IMR-90 (cell line): ENCODE data around the gene PPARGC1A. TPM values are rescaled to one million over a fixed set of nuclear protein-coding genes. Genes with fewer than 3 reads are reported as not detected.

Source experiments
- ATAC-seq: fragments of 200-7000 bp; cut with Tn5 transposase; 2 replicates; pipeline ENCODE4 v1.9.1; 2020; ENCODE audit warnings: low read depth, mild to moderate bottlenecking, moderate library complexity
- BruUV-seq: library from RNA; stranded (reverse); fragments of 400-500 nt; replicated peaks from 2 replicates; lab custom pipeline; 2021; lab: Mats Ljungman, UMichigan
- CTCF ChIA-PET: fragments of 300-600 bp; formaldehyde crosslinking; extraction: SDS; loops from one replicate; lab custom pipeline; 2021; ENCODE audit warnings: antibody characterized with exemption; lab: Yijun Ruan, JAX
- POLR2A ChIA-PET: fragments of 300-600 bp; sonication (Branson Sonifier 250); formaldehyde crosslinking; loops from one replicate; lab custom pipeline; 2022; ENCODE audit warnings: antibody characterized with exemption; ENCODE audit not compliant: unreplicated experiment; lab: Charles Lee
- DNase-seq: peaks from one replicate; pipeline ENCODE4 v3.0.0; 2013
- H2AFZ ChIP-seq: replicated peaks from 2 replicates; pipeline ENCODE3; 2013; ENCODE audit warnings: low read length, mild to moderate bottlenecking; ENCODE audit not compliant: poor library complexity
- H2AK5ac ChIP-seq: 2 replicates; pipeline ENCODE4 v1.6.1; 2013; ENCODE audit warnings: low read depth, low read length, inconsistent platforms
- H2AK9ac ChIP-seq: replicated peaks from 2 replicates; pipeline ENCODE3; 2013; ENCODE audit warnings: mild to moderate bottlenecking, low read depth, low read length, moderate library complexity; ENCODE audit not compliant: poor library complexity
- H2BK120ac ChIP-seq: 2 replicates; pipeline ENCODE4 v1.6.1; 2013; ENCODE audit warnings: low read depth, low read length, inconsistent platforms
- H2BK15ac ChIP-seq: 3 replicates; pipeline ENCODE4 v1.6.1; 2013; ENCODE audit warnings: low read depth, low read length, inconsistent platforms
- H2BK20ac ChIP-seq: 2 replicates; pipeline ENCODE4 v1.6.1; 2013; ENCODE audit warnings: low read depth, mild to moderate bottlenecking, inconsistent platforms, low read length, moderate library complexity
- H2BK5ac ChIP-seq: 2 replicates; pipeline ENCODE4 v1.6.1; 2013; ENCODE audit warnings: mild to moderate bottlenecking, low read depth, low read length, inconsistent platforms; ENCODE audit not compliant: poor library complexity, severe bottlenecking
- H3K14ac ChIP-seq: replicated peaks from 2 replicates; pipeline ENCODE4 v1.6.1; 2013; ENCODE audit warnings: low read depth, low read length, inconsistent platforms
- H3K18ac ChIP-seq: 2 replicates; pipeline ENCODE4 v1.6.1; 2013; ENCODE audit warnings: low read depth, low read length, control low read depth
- H3K23ac ChIP-seq: 2 replicates; pipeline ENCODE4 v1.6.1; 2013; ENCODE audit warnings: low read depth, low read length, inconsistent platforms
- H3K27ac ChIP-seq: 2 replicates; pipeline ENCODE4 v1.5.1; 2013; ENCODE audit warnings: mild to moderate bottlenecking, control low read depth, low read length; ENCODE audit not compliant: insufficient read depth
- H3K27me3 ChIP-seq: 2 replicates; pipeline ENCODE4 v1.6.1; 2013; ENCODE audit warnings: low read length; ENCODE audit not compliant: control insufficient read depth, insufficient read depth
- H3K36me3 ChIP-seq: 2 replicates; pipeline ENCODE4 v1.6.1; 2013; ENCODE audit warnings: low read length, mixed read lengths; ENCODE audit not compliant: control insufficient read depth, insufficient read depth
- H3K4ac ChIP-seq: 2 replicates; pipeline ENCODE4 v1.6.1; 2013; ENCODE audit warnings: low read depth, low read length, inconsistent platforms
- H3K4me1 ChIP-seq: 2 replicates; pipeline ENCODE4 v1.6.1; 2013; ENCODE audit warnings: low read length, mixed read lengths; ENCODE audit not compliant: control insufficient read depth, insufficient read depth
- H3K4me2 ChIP-seq: 2 replicates; pipeline ENCODE4 v1.6.1; 2013; ENCODE audit warnings: low read depth, mild to moderate bottlenecking, control low read depth, low read length, moderate library complexity
- H3K4me3 ChIP-seq: 2 replicates; pipeline ENCODE4 v1.5.1; 2013; ENCODE audit warnings: low read depth, mild to moderate bottlenecking, control low read depth, low read length, moderate library complexity; ENCODE audit not compliant: insufficient read depth
- H3K56ac ChIP-seq: 2 replicates; pipeline ENCODE4 v1.6.1; 2013; ENCODE audit warnings: low read length, inconsistent platforms; ENCODE audit not compliant: insufficient read depth; ENCODE audit errors: extremely low read depth
- H3K79me1 ChIP-seq, 2 experiments: 2 replicates each; pipeline ENCODE4 v1.6.1; 2013; ENCODE audit warnings: low read length in 2 of 2, inconsistent platforms in 1 of 2, low read depth in 1 of 2
- H3K9ac ChIP-seq: 2 replicates; pipeline ENCODE4 v1.6.1; 2013; ENCODE audit warnings: low read depth, low read length, control low read depth
- H3K9me1 ChIP-seq: 2 replicates; pipeline ENCODE4 v1.6.1; 2013; ENCODE audit warnings: low read length, inconsistent platforms; ENCODE audit not compliant: insufficient read depth
- H3K9me3 ChIP-seq: 2 replicates; pipeline ENCODE4 v1.6.1; 2013; ENCODE audit warnings: low read length; ENCODE audit not compliant: control insufficient read depth, insufficient read depth
- H4K20me1 ChIP-seq: 2 replicates; pipeline ENCODE4 v1.6.1; 2013; ENCODE audit warnings: low read length, inconsistent platforms; ENCODE audit not compliant: insufficient read depth
- H4K5ac ChIP-seq: 2 replicates; pipeline ENCODE4 v1.6.1; 2013; ENCODE audit warnings: mild to moderate bottlenecking, low read depth, low read length, control low read depth
- H4K8ac ChIP-seq, 2 experiments: 2 replicates each; pipeline ENCODE4 v1.6.1; 2013; ENCODE audit warnings: low read depth in 2 of 2, low read length in 2 of 2, control low read depth in 1 of 2, inconsistent platforms in 1 of 2
- H4K91ac ChIP-seq: 2 replicates; pipeline ENCODE4 v1.6.1; 2013; ENCODE audit warnings: low read depth, low read length, inconsistent platforms; ENCODE audit not compliant: insufficient read depth
- POLR2A ChIP-seq: IDR thresholded peaks from 2 replicates; pipeline ENCODE4 v1.6.1; 2012; ENCODE audit warnings: mild to moderate bottlenecking, low read depth, low read length
- WGBS, 2 experiments: methylation state at CpG; one replicate each; pipeline versions ENCODE4 v1.1.5 to v1.1.7; 2013; ENCODE audit warnings: missing lambda C conversion rate in 2 of 2; ENCODE audit not compliant: insufficient read length in 1 of 2; ENCODE audit errors: extremely low coverage in 2 of 2; 5-methylcytosine and 5-hydroxymethylcytosine counted together
- dilution Hi-C: fragments of 300-500 bp; cut with HindIII; formaldehyde crosslinking; loops from one replicate; pipeline ENCODE4 v1.14.3; 2018; ENCODE audit warnings: low sequenced_read_pairs; ENCODE audit not compliant: unreplicated experiment
- in situ Hi-C: fragments of 300-500 bp; cut with MboI; formaldehyde crosslinking; loops from 3 replicates; pipeline ENCODE4 v1.14.3; 2019; ENCODE audit warnings: low sequenced_read_pairs, inconsistent platforms, mixed read lengths
- intact Hi-C: fragments of 100-400 bp; cut with micrococcal nuclease; formaldehyde crosslinking; loops from 2 replicates; pipeline ENCODE4 v1.10.0; 2022
- polyA plus RNA-seq, 3 experiments: library from polyadenylated mRNA; depleted of rRNA; stranded (reverse); fragments of >200 nt; gene quantifications; 2 replicates each; pipeline ENCODE4 v1.2.3, GENCODE V29; 2012; ENCODE audit warnings: low replicate concordance in 1 of 3
- total RNA-seq: library from RNA; depleted of rRNA; stranded (reverse); fragments of >200 nt; gene quantifications from 2 replicates; pipeline ENCODE4 v1.2.3, GENCODE V29; 2012

Gene PPARGC1A
- total and polyA plus RNA-seq, 2 of the 4 experiments (the other 2 are of a cell fraction): under 0.01 to 0.03 TPM

DNA sequence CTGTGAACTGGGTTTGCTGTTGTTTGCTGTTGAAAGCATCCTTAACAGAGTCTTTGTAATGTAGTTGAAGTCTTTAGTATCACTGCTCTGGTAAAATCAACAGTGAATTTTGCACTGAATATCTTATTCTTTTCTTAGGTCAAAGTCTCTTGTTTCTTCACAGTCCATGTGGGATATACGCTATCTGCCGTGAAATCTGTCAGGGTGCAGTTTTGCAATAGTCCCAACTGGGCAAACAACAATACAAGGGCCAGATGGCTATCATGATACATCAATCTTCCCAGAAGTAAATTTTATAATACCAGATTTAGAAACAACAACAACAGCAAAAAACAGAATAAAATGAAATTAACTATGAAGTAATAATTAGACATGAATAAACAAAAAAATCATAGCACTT is 123.5 kb downstream of the PPARGC1A start:
- ChIA-PET CTCF (no interaction called here), POLR2A (no interaction called here)
- Histone ChIP-seq H3K27ac (no peak overlapping the region), H4K91ac (no peak overlapping the region), H2AFZ (no peak overlapping the region), H2BK15ac (no peak overlapping the region), H2BK20ac (no peak overlapping the region), H4K8ac (no peak overlapping the region), H3K18ac (no peak overlapping the region), H4K5ac (no peak overlapping the region), H2AK5ac (no peak overlapping the region), H3K9ac (no peak overlapping the region), H2BK5ac (no peak overlapping the region), H3K4me2 (no peak overlapping the region), H4K20me1 (no peaks in the 10 kb centered on the region), H2BK120ac (no peak overlapping the region), H3K79me1 (no peaks in the 10 kb centered on the region), H3K4ac (no peak overlapping the region), H3K9me3 (no peaks in the 10 kb centered on the region), H3K56ac (no peak overlapping the region), H3K36me3 (no peaks in the 10 kb centered on the region), H3K4me1 (no peaks in the 10 kb centered on the region; the same call in 1 of the 2 replicates), H3K9me1 (no peaks in the 10 kb centered on the region), H2AK9ac (no peak overlapping the region), H3K27me3 (no peaks in the 10 kb centered on the region), H3K4me3 (no peak overlapping the region), H3K23ac (no peak overlapping the region), H3K14ac (no peak overlapping the region)
- intact Hi-C loops: no loop called here
- no peak for TF ChIP-seq POLR2A
- no CpG with 5 or more reads among the region's 2 CpGs for WGBS, 2 experiments
- ATAC-seq: no peak
- no TSS peak for BruUV-seq
- in situ Hi-C loops: no loop called here
- dilution Hi-C loops: no loop called here
- no peak for DNase-seq
